ENCODE data around the gene NDUFA13. TPM values are rescaled to one million over a fixed set of nuclear protein-coding genes. Genes with fewer than 3 reads are reported as not detected.

NDUFA13 gene
- total RNA-seq, 1 donor from 2014 or later = 394 TPM

DNA sequence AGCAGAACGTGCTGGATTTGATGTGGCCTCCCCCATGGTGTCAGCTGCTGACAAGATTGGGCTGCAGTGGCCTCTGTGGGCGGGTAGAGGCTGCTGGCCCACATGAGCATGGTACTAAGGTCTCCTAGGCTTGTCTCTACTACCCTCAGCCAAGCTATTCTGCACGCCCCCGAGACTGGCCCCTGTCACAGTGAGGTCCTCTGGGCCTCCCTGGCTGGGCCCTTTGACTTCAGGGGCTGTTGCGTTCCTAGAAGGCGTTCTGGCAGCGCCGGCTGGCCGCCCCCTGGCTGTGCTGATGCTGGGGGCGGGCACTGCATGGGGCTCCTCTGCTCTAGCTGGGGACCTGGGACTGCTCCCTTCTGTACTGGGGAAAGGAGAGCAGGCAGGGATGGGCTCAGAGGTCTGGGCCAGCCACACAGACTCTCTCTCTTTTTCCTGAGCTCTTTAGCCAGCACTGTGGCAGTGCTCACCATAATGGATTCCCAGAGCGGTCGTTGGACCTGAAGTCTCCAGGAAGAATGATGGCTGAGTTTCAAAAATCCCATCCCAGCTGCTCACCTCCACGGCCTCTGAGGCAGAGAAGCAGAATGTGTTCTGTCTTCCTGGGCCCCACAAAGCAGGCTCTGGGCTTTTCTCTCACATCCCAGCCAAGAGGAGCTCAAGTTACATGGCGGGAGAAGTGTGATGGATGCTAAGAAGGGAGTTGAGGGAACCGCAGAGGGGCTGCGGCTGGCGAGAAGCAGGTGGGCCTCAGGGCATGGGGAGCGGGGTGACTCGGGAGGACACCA lies 33.0 kb upstream of the NDUFA13 start:
- Mint-ChIP-seq H3K4me1 (ENCODE audit: low read depth, unreplicated experiment) (peaks cover 47% of the 10 kb centered on the region), H3K27me3 (ENCODE audit: unreplicated experiment) (peaks cover 25% of the 10 kb centered on the region), H3K27ac (ENCODE audit: unreplicated experiment) (peak overlapping the region; percentile 94), H3K4me3 (ENCODE audit: unreplicated experiment) (peak overlapping the region; percentile 68), H3K36me3 (ENCODE audit: unreplicated experiment) (no peaks in the 10 kb centered on the region), H3K9me3 (ENCODE audit: unreplicated experiment) (peaks cover 17% of the 10 kb centered on the region)
- TF ChIP-seq, protein P1, sequence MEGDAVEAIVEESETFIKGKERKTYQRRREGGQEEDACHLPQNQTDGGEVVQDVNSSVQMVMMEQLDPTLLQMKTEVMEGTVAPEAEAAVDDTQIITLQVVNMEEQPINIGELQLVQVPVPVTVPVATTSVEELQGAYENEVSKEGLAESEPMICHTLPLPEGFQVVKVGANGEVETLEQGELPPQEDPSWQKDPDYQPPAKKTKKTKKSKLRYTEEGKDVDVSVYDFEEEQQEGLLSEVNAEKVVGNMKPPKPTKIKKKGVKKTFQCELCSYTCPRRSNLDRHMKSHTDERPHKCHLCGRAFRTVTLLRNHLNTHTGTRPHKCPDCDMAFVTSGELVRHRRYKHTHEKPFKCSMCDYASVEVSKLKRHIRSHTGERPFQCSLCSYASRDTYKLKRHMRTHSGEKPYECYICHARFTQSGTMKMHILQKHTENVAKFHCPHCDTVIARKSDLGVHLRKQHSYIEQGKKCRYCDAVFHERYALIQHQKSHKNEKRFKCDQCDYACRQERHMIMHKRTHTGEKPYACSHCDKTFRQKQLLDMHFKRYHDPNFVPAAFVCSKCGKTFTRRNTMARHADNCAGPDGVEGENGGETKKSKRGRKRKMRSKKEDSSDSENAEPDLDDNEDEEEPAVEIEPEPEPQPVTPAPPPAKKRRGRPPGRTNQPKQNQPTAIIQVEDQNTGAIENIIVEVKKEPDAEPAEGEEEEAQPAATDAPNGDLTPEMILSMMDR (IDR thresholded peaks at IDR 0.05; ENCODE audit: partially characterized antibody, unreplicated experiment) = no peak
- no peak for DNase-seq

DNA sequence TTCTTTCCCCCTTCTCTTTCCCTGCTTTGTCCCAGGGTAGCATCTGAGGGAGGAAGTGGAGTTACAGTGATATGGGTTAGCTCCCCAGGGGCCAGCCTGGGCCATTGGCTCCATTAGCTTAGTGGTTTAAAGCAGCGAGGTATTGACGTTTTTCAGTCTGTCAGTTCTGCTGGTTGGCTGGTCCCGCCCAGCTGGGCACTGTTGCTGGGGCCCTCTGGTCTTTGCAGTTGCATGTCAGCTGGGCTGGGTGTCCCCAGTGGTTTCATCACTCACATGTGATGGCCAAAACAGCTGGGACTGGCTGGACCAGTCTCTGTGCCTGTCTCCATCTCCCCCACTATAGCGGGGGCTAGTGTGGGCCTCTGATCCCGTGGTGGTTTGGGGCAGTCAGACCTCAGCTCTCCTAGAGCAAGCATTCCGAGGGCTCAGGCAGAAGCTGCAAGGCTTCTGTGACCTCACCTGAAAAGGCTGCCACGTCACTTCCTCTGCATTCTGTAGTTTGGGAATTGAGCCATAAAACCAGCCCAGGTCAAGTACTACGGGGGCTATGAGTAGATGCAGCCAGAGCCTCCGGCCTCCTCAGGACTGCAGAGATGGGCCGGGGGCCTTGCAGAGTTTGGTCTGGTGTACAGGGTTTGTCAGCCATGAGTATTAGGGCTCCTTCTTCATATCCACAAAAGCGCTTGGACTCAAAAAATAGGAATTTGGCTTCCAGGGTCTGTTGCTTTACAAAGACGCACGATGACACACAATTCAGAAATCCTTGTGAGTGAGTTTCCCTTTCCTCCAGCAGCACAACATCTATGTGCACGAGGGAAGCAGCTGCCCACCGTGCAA lies 30.6 kb upstream of the NDUFA13 start:
- Mint-ChIP-seq H3K27me3 (ENCODE audit: unreplicated experiment) (peaks cover 31% of the 10 kb centered on the region), H3K36me3 (ENCODE audit: unreplicated experiment) (no peaks in the 10 kb centered on the region), H3K27ac (ENCODE audit: unreplicated experiment) (peak overlapping the region; percentile 100), H3K9me3 (ENCODE audit: unreplicated experiment) (peaks cover 26% of the 10 kb centered on the region), H3K4me3 (ENCODE audit: unreplicated experiment) (peak overlapping the region; percentile 87), H3K4me1 (ENCODE audit: low read depth, unreplicated experiment) (peaks cover 62% of the 10 kb centered on the region)
- TF ChIP-seq, protein P1 (IDR thresholded peaks at IDR 0.05; ENCODE audit: partially characterized antibody, unreplicated experiment) = no peak
- peak; percentile 94 for DNase-seq

DNA sequence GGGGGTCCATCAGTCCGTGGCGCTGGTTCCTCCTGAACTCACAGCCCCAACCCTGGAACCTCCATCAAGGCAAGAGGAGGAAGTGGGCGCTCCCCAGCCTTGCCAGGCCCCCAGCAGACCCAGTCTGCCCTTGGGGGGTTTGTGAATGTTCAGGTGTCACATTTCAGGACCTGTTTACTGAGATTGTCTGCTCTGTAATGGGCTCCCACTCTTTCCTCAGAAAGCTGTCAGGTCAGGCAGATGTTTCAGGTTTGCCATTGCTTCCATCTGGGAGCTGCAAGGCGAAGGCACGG lies 30.1 kb upstream of the NDUFA13 start:
- Mint-ChIP-seq H3K27me3 (ENCODE audit: unreplicated experiment) (peaks cover 34% of the 10 kb centered on the region), H3K4me3 (ENCODE audit: unreplicated experiment) (peak overlapping the region; percentile 87), H3K27ac (ENCODE audit: unreplicated experiment) (peak overlapping the region; percentile 100), H3K36me3 (ENCODE audit: unreplicated experiment) (no peaks in the 10 kb centered on the region), H3K9me3 (ENCODE audit: unreplicated experiment) (peaks cover 30% of the 10 kb centered on the region), H3K4me1 (ENCODE audit: low read depth, unreplicated experiment) (peaks cover 63% of the 10 kb centered on the region)
- no peak for DNase-seq
- TF ChIP-seq, protein P1 (IDR thresholded peaks at IDR 0.05; ENCODE audit: partially characterized antibody, unreplicated experiment) = no peak

DNA sequence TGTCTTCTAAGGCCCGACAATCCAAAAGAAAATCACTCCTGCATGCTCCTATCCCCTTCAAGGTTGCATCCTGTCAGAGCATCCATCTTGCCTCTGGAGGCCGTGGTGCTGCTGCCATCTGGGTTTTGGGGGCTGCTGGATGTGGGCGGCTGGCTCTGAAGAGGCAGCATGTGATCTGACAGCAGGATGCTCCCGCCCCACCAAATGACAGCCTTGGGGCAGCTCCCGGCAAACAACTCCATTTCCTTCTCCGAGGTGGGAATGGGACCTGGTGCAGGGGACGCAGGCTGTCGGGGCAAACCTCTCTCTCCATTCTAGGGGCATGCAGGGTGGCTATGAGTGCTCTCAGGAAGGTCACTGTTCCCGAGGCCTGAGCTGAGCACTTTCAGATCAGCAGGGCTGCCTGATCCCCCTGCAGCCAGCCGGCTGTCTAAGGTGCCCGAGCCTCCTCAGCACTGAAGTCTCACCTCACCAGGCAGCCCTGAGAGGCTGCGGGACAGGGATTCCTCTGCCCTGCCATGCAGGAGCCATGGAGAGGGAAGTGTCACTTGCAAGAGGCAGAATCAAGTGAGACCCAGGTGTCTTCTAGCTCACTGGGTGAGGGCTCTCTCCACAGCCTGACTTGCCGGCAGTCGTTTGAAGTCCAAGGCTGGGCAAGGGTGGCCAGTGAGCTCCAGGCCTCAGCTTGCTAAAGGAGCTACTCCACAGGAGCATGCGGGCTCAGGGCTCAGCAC lies 29.5 kb upstream of the NDUFA13 start:
- no peak for DNase-seq
- H3K9me3 Mint-ChIP-seq (ENCODE audit: unreplicated experiment) = peaks cover 32% of the 10 kb centered on the region
- peaks cover 34% of the 10 kb centered on the region for H3K27me3 Mint-ChIP-seq (ENCODE audit: unreplicated experiment)
- H3K4me1 Mint-ChIP-seq (ENCODE audit: low read depth, unreplicated experiment) = peaks cover 63% of the 10 kb centered on the region
- H3K27ac Mint-ChIP-seq (ENCODE audit: unreplicated experiment) = peak overlapping the region; percentile 100
- peak overlapping the region; percentile 87 for H3K4me3 Mint-ChIP-seq (ENCODE audit: unreplicated experiment)
- no peaks in the 10 kb centered on the region for H3K36me3 Mint-ChIP-seq (ENCODE audit: unreplicated experiment)
- TF ChIP-seq, protein P1 (IDR thresholded peaks at IDR 0.05; ENCODE audit: partially characterized antibody, unreplicated experiment) = no peak

Data from glutamatergic neuron (in vitro differentiated cells).